Measurements from ENCODE around the gene COQ4.
A peak's percentile ranks its signal among the peaks of the same experiment; 100 is the strongest.
"Not testable (repeated sequence)": the region's sequence is repeated elsewhere in the genome, so short reads cannot be mapped to it uniquely, and the experiment has no call there.

COQ4 gene

GRCh38 chr9:128322404-128323211 lies at the start of gene COQ4, which contains the start of gene TRUB2:
TSS of gene COQ4 (plus strand) at chr9:128322839. CDS start at chr9:128322859, 20 bp downstream.
TSS of gene TRUB2 (minus strand) at chr9:128322447. CDS start at chr9:128322408, 39 bp downstream.
- peak; percentile 94 for DNase-seq

GRCh38 chr9:128274245-128274644 lies 48.4 kb upstream of the COQ4 start:
- no peak for DNase-seq

- DNase-seq: peak; percentile 19
These were observed 47.2 kb upstream of the COQ4 start, which contains the start of gene GOLGA2 for GRCh38 chr9:128275198-128276007. TSS of gene GOLGA2 (minus strand) at chr9:128276007. CDS start at chr9:128275976, 31 bp downstream.

GRCh38 chr9:128276008-128276573 lies 46.5 kb upstream of the COQ4 start, which contains the start of gene SWI5:
TSS of gene SWI5 (plus strand) at chr9:128276276.
- peak; percentile 100 for DNase-seq

GRCh38 chr9:128276574-128277270 lies 45.9 kb upstream of the COQ4 start:
- peak; percentile 1 for DNase-seq

GRCh38 chr9:128279088-128280073 lies 43.3 kb upstream of the COQ4 start:
- DNase-seq: not testable (repeated sequence)

GRCh38 chr9:128280084-128280622 lies 42.5 kb upstream of the COQ4 start:
- no peak for DNase-seq

- DNase-seq: no peak
These were observed 40.1 kb upstream of the COQ4 start for GRCh38 chr9:128282500-128282899.

- DNase-seq: no peak
These were observed 37.4 kb upstream of the COQ4 start for GRCh38 chr9:128285033-128285784.

GRCh38 chr9:128286440-128286839 lies 36.2 kb upstream of the COQ4 start:
- DNase-seq: no peak

- DNase-seq: no peak
These were observed 34.2 kb upstream of the COQ4 start for GRCh38 chr9:128288273-128289004.

- DNase-seq: no peak
These were observed 30.6 kb upstream of the COQ4 start for GRCh38 chr9:128292009-128292408.

- DNase-seq: no peak
These were observed 29.5 kb upstream of the COQ4 start for GRCh38 chr9:128293091-128293490.

GRCh38 chr9:128294142-128294541 lies 28.5 kb upstream of the COQ4 start:
- no peak for DNase-seq

GRCh38 chr9:128296340-128297220 lies 26.1 kb upstream of the COQ4 start:
- no peak for DNase-seq

- no peak for DNase-seq
These were observed 25.3 kb upstream of the COQ4 start for GRCh38 chr9:128297221-128297773.

GRCh38 chr9:128298535-128299482 lies 23.8 kb upstream of the COQ4 start:
- no peak for DNase-seq

Measured in CD4-positive, alpha-beta T cell treated with Interleukin-10 for 1 hour (primary cell).